ENCODE data around the gene GTF2H3. TPM values are rescaled to one million over a fixed set of nuclear protein-coding genes. Genes with fewer than 3 reads are reported as not detected.

Gene GTF2H3
- polyA plus RNA-seq, 4 donors, result 30.4 to 38.1 (median 31.9) TPM

- no peak for DNase-seq (ENCODE audit: low read depth in 4 of 4, low spot score in 2 of 4)
Measured at GRCh38 chr12:123696646-123697045, 63.0 kb downstream of the GTF2H3 start.

- DNase-seq (ENCODE audit: low read depth in 4 of 4, low spot score in 2 of 4), result no peak
Measured at GRCh38 chr12:123705935-123706334, 72.3 kb downstream of the GTF2H3 start.

GRCh38 chr12:123707466-123707865 is 73.8 kb downstream of the GTF2H3 start:
- DNase-seq (ENCODE audit: low read depth in 4 of 4, low spot score in 2 of 4), result no peak

Other genes starting within 250 kb of the GTF2H3 start
- gene KMT5A, start 249.7 kb upstream of the GTF2H3 start, polyA plus RNA-seq (ENCODE audit: insufficient read length in 4 of 4), result 10 to 100 TPM; 46.8 to 63.6 (median 49.2) TPM
- gene RILPL2, start 197.1 kb upstream of the GTF2H3 start, polyA plus RNA-seq (ENCODE audit: insufficient read length in 4 of 4), result 1 to 10 TPM; 5.9 to 6.2 (median 6.2) TPM
- gene SNRNP35, start 175.7 kb upstream of the GTF2H3 start, polyA plus RNA-seq (ENCODE audit: insufficient read length in 4 of 4), result 10 to 100 TPM; 39.1 to 48.3 (median 44.4) TPM
- 10 to 100 TPM; 16.7 to 26.5 (median 21.0) TPM for gene RILPL1, start 100.1 kb upstream of the GTF2H3 start, polyA plus RNA-seq (ENCODE audit: insufficient read length in 4 of 4)
- gene TMED2, start 49.3 kb upstream of the GTF2H3 start, polyA plus RNA-seq (ENCODE audit: insufficient read length in 4 of 4), result 100 to 1,000 TPM; 189 to 233 (median 227) TPM
- gene DDX55, start 31.7 kb upstream of the GTF2H3 start, polyA plus RNA-seq (ENCODE audit: insufficient read length in 4 of 4), result 10 to 100 TPM; 22.4 to 49.8 (median 31.7) TPM
- 10 to 100 TPM; 63.6 to 70.0 (median 67.3) TPM for gene EIF2B1, start 143 bp upstream of the GTF2H3 start, polyA plus RNA-seq (ENCODE audit: insufficient read length in 4 of 4)
- gene TCTN2, start 37.3 kb downstream of the GTF2H3 start, polyA plus RNA-seq (ENCODE audit: insufficient read length in 4 of 4), result 10 to 100 TPM; 23.0 to 35.7 (median 29.4) TPM
- 10 to 100 TPM; 12.8 to 26.9 (median 19.9) TPM for gene ATP6V0A2, start 78.5 kb downstream of the GTF2H3 start, polyA plus RNA-seq (ENCODE audit: insufficient read length in 4 of 4)
- gene DNAH10, start 128.5 kb downstream of the GTF2H3 start, polyA plus RNA-seq (ENCODE audit: insufficient read length in 4 of 4), result 1 to 10 TPM; 4.1 to 7.3 (median 5.3) TPM